GM23248 (cell line): ENCODE measurements around the gene BAD.

Experiments
- EZH2 ChIP-seq: fragments of 200-600 bp; sonication (generic); IDR thresholded peaks from 2 replicates; pipeline ENCODE4 v1.6.1; 2018; ENCODE audit warnings: antibody characterized with exemption, mild to moderate bottlenecking; ENCODE audit not compliant: insufficient read depth, poor library complexity, severe bottlenecking
- EZH2phosphoT487 ChIP-seq: fragments of 200-600 bp; sonication (generic); IDR thresholded peaks from 2 replicates; pipeline ENCODE4 v1.6.1; 2018; ENCODE audit warnings: antibody characterized with exemption, moderate library complexity, mild to moderate bottlenecking, low read depth; ENCODE audit not compliant: insufficient read depth

GRCh38 chr11:64231546-64231945 lies 52.9 kb downstream of the BAD start:
- no peak for TF ChIP-seq EZH2
- TF ChIP-seq EZH2phosphoT487: no peak
